SK-N-SH treated with all-trans-retinoic acid at 6 μM for 48 hours (cell line): Measurements from ENCODE around the gene THSD4.

Experiments used
- ARNTL ChIP-seq: fragments of 450-650 bp; formaldehyde crosslinking; IDR thresholded peaks from 2 replicates; pipeline ENCODE4 v1.5.0; 2020; ENCODE audit warnings: low read depth, mild to moderate bottlenecking, moderate library complexity, borderline replicate concordance
- ESRRG ChIP-seq: fragments of 250-450 bp; sonication (Bioruptor Pico); IDR thresholded peaks from 2 replicates; pipeline ENCODE4 v1.6.1; 2021; ENCODE audit warnings: mild to moderate bottlenecking
- ISL1 ChIP-seq: fragments of 250-450 bp; sonication (Bioruptor Pico); IDR thresholded peaks from 2 replicates; pipeline ENCODE4 v2.1.2; 2022; ENCODE audit warnings: mild to moderate bottlenecking, moderate library complexity
- PPARA ChIP-seq: fragments of 250-450 bp; sonication (Bioruptor Pico); IDR thresholded peaks from 2 replicates; pipeline ENCODE4 v1.5.0; 2020; ENCODE audit warnings: mild to moderate bottlenecking, borderline replicate concordance
- RARB ChIP-seq: fragments of 250-450 bp; sonication (Bioruptor Pico); IDR thresholded peaks from 2 replicates; pipeline ENCODE4 v1.8.0; 2021; ENCODE audit warnings: mild to moderate bottlenecking, moderate library complexity
- TOX ChIP-seq: fragments of 250-450 bp; sonication (Bioruptor Pico); IDR thresholded peaks from 2 replicates; pipeline ENCODE4 v1.8.0; 2021; ENCODE audit warnings: mild to moderate bottlenecking, moderate library complexity, borderline replicate concordance
- ZC3H10 ChIP-seq: fragments of 250-450 bp; sonication (Bioruptor Pico); IDR thresholded peaks from 2 replicates; pipeline ENCODE4 v1.5.1; 2021; ENCODE audit warnings: mild to moderate bottlenecking, moderate library complexity
- ZFP3 ChIP-seq: fragments of 250-450 bp; sonication (Bioruptor Pico); IDR thresholded peaks from 2 replicates; pipeline ENCODE4 v1.5.0; 2020; ENCODE audit warnings: mild to moderate bottlenecking, moderate library complexity
- ZFP30 ChIP-seq: fragments of 450-650 bp; formaldehyde crosslinking; IDR thresholded peaks from 2 replicates; pipeline ENCODE4 v1.5.0; 2022; ENCODE audit warnings: mild to moderate bottlenecking, moderate library complexity
- TF ChIP-seq, protein P1 (sequence below): fragments of 250-450 bp; sonication (Bioruptor Pico); IDR thresholded peaks from 2 replicates; pipeline ENCODE4 v1.5.1; 2021; ENCODE audit warnings: mild to moderate bottlenecking, moderate library complexity

DNA sequence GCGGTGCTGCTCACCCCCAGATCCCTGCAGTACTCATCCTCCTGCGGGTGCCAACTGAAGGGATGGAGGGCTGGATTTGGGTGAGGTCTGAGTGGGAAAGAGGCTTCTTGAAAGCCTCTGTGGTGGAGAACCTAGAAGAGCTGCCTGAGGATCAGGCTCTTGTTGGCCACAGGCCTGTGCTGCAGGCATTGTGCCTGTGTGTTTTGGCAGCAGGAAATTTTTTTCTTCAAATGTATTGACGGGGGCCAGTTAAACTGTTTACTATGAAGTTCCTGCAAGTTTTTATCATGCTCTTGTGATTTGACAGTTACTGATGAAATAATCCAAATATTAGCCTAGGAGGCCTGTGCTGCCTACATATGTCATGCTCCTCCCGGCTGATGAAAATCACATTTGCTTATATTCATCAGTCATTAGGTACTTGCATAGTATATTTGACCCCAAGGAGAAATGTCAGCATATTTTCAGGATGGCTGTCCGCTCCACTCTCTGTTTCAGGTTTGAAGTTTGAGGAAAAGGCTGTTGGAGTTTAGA is 103.1 kb downstream of the THSD4 start:
- no peak for TF ChIP-seq ZC3H10 (CRISPR knock-in tag)
- TF ChIP-seq TOX (CRISPR knock-in tag): no peak
- no peak for TF ChIP-seq PPARA (CRISPR knock-in tag)
- TF ChIP-seq ZFP30 (CRISPR knock-in tag): no peak
- TF ChIP-seq ARNTL (CRISPR knock-in tag): no peak
- no peak for TF ChIP-seq ISL1 (CRISPR knock-in tag)
- TF ChIP-seq ZFP3 (CRISPR knock-in tag): no peak
- TF ChIP-seq RARB (CRISPR knock-in tag): no peak
- TF ChIP-seq, protein P1, sequence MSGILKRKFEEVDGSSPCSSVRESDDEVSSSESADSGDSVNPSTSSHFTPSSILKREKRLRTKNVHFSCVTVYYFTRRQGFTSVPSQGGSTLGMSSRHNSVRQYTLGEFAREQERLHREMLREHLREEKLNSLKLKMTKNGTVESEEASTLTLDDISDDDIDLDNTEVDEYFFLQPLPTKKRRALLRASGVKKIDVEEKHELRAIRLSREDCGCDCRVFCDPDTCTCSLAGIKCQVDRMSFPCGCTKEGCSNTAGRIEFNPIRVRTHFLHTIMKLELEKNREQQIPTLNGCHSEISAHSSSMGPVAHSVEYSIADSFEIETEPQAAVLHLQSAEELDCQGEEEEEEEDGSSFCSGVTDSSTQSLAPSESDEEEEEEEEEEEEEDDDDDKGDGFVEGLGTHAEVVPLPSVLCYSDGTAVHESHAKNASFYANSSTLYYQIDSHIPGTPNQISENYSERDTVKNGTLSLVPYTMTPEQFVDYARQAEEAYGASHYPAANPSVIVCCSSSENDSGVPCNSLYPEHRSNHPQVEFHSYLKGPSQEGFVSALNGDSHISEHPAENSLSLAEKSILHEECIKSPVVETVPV (CRISPR knock-in tag): no peak
- no peak for TF ChIP-seq ESRRG (CRISPR knock-in tag)
